ENCODE measurements around the gene ORC5.

ORC5 gene

GRCh38 chr7:104123786-104124185 is 84.0 kb downstream of the ORC5 start:
- no peak overlapping the region for H3K4me3 ChIP-seq (ENCODE audit: low read depth, low read length)
- no peak for TF ChIP-seq CTCF (IDR thresholded peaks at IDR 0.05; ENCODE audit: borderline replicate concordance, insufficient read depth, low read depth, low read length)

DNA sequence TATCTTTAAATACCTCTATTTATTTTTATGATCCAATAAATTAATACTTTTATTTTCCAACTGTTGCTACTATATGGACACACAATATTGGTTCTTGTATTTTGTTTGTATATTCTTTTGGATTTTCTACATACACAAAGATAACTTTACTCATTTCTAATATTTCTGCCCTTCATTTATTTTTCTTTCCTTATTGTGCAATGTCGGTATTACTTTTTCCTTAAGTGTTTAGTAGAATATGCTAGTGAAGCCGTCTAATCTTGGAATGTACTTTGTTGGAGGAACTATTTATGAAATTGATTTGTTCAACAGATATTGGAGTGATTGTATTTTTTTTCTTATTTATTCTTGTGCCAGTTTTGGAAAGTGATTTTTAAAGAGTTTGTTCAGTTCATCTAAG is 94.0 kb downstream of the ORC5 start:
- no peak for TF ChIP-seq CTCF (IDR thresholded peaks at IDR 0.05; ENCODE audit: borderline replicate concordance, insufficient read depth, low read depth, low read length)
- no peak overlapping the region for H3K4me3 ChIP-seq (ENCODE audit: low read depth, low read length)

- no peak overlapping the region for H3K4me3 ChIP-seq (ENCODE audit: low read depth, low read length)
- no peak for TF ChIP-seq CTCF (IDR thresholded peaks at IDR 0.05; ENCODE audit: borderline replicate concordance, insufficient read depth, low read depth, low read length)
Measured at GRCh38 chr7:104112623-104113022, 95.2 kb downstream of the ORC5 start.

DNA sequence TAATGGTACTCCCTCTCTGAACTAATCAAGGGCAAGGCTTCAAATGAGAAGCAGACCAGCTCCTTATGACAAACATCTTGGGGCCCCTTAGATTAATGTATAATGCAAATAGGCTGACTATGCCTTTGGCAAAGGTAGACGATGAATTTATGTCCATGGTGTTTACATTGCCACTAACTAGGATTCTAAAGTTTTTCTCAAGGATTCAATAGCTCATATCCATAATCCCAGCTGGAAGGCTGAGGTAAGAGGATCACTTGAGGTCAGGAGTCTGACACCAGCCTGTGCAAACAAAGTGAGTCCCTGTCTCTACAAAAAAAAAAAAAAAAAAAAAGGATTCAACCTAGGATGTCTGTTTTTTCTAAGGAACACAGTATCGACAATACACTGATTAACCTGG is 96.5 kb downstream of the ORC5 start:
- TF ChIP-seq CTCF (IDR thresholded peaks at IDR 0.05; ENCODE audit: borderline replicate concordance, insufficient read depth, low read depth, low read length) = no peak
- H3K4me3 ChIP-seq (ENCODE audit: low read depth, low read length) = no peak overlapping the region

GRCh38 chr7:104106108-104106905 is 101.5 kb downstream of the ORC5 start:
- no peak for TF ChIP-seq CTCF (IDR thresholded peaks at IDR 0.05; ENCODE audit: borderline replicate concordance, insufficient read depth, low read depth, low read length)
- H3K4me3 ChIP-seq (ENCODE audit: low read depth, low read length) = no peak overlapping the region

DNA sequence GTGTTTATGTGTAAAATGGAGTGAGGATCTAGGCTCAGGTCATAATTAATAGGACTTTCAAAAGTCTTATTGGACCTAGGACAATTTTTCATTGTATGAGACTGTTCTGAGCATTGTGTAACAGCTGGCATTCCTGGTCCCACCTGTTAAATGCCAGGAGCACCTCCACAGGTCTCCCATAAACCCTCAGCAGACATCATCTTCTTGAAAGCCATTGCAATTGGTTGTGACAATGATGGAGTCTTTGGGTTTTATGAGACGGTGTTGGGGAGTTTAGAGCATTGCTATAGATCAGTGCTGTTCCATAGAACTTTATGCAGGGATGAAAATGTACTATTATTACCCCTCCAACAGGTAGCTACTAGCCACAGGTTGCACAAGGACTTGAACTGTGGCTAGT is 108.9 kb downstream of the ORC5 start:
- no peak overlapping the region for H3K4me3 ChIP-seq (ENCODE audit: low read depth, low read length)
- TF ChIP-seq CTCF (IDR thresholded peaks at IDR 0.05; ENCODE audit: borderline replicate concordance, insufficient read depth, low read depth, low read length) = no peak

DNA sequence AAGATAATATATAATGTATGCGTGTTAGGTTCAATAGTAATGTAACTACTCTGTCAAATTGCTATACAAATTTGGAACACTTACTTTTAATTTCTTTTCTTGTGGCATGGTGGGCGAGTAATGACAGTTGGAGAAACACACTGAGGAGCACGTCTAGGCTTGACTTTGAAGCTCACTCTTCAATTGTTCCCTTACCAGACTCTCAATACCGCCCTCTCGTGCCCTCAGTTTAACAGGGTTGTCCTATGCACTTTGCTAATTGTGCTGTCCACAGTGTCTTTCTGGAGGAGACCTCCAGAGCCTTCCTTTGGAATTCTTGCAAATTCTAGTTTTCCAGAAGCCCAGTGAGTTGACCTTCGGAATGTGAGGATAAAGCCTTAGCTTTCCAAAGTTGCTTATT is 111.1 kb downstream of the ORC5 start:
- H3K4me3 ChIP-seq (ENCODE audit: low read depth, low read length) = no peak overlapping the region
- TF ChIP-seq CTCF (IDR thresholded peaks at IDR 0.05; ENCODE audit: borderline replicate concordance, insufficient read depth, low read depth, low read length) = no peak

All from GM12875 (cell line).